IPS-NIHi7 (cell line): ENCODE results near the gene AQP12A.

ENCODE experiments used
- DNase-seq: peaks from one replicate; pipeline ENCODE4 v3.0.0; 2012; ENCODE audit warnings: mixed read lengths; ENCODE audit errors: extremely low spot score

Gene AQP12A

DNA sequence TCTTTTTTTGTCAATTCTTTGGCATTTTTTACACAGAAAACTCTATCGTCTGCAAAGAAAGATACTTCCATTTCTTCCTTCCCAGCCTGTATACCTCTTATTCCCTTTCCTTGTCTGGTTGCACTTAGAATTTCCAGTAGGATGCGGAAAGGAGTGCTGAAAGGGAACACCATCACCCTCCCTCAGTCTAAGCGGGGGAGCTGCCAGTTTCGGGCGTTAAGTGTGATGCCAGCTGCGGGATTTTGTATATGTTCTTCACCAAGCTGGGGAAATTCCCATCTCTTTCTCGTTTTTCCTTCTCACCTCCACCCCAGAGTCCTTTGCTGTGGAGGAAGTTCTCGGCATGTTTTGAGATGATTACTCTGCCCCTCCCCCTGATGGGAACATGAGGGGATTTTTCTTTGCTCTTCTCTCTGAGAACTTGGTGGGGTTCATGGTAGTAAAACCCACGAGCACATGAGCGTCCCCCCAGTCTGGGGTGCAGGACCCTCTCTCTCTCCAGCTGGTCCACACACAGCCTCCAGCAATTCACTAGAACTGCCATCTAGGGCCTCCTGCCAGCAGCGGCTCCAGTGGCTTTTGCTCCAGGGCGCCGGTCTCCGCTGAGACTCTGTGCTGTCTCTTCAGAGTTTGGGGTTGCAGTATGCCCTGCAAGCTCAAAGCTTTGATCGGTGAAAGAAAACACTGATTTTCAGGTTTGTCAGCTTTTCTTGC, 15.5 kb downstream of the AQP12A start:
- DNase-seq, result no peak

DNA sequence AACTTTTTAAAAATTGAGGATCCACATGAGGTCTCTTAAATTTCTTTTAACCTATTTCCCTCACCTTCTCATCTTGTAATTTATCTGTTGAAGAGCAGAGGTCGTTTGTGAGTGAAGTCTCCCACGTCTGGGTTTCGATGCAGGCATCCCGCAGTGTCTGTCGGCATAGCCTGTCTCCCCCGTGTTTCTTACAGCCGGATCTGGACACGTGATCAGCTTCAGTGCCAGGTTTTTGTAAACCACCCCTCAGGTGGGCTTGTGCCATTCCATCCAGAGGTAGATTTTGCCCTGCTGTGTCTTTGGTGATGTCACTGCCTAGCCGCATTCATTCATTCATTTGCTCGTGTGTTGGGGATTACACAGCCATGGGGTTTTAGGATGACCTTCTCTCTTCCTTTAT, 16.2 kb downstream of the AQP12A start:
- DNase-seq, result no peak

DNA sequence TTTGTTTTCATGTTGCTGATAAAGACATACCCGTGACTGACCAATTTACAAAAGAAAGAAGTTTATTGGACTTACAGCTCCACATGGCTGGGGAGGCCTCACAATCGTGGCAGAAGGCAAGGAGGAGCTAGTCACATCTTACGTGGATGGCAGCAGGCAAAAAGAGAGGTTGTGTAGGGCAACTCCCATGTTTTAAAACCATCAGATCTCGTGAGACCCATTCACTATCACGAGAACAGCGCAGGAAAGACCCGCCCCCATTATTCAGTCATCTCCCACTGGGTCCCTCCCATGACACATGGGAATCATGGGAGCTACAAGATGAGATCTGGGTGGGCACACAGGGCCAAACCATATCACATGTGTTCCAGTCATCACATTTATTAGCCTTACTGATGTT, 16.8 kb downstream of the AQP12A start:
- DNase-seq, result no peak

DNA sequence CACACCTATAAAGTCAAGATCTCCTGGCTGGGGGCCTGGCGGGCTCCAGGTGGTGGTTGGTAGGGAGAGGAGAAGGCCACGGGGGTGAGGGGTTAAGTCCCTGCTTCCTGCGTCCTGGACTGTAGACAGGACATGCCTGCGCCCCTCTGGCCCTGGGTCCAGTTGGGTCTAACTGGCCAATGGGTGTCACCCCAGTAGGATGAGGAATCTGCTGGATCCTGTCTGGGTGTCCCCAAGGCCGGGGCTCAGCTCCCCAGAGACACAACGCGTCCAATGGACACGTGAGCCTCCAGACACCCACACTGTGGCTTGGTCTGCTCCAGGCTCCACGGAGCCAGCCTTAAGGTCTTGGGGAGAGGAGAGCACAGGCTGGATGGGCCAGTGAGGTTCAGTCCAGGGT, 19.6 kb downstream of the AQP12A start:
- no peak for DNase-seq

DNA sequence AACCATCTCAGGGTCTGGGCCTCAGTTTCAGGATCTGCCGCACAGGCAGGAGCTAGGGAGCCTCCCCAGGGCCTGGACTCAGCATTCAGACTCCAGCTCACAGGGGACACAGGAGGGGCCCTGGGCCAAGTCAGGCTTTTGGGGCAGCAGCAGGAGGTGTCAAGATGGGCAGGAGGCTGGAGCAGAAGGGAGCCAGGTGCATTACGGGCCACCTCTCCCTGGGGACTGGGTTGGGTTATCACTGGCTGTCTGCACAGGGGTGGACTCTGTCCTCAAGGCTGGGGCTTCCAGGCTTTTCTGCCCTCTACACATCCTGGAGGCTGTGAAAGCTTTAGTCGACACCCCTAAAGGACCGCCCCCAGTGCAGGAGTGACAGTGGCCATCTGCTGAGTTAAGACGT, 20.0 kb downstream of the AQP12A start:
- DNase-seq, result no peak

DNA sequence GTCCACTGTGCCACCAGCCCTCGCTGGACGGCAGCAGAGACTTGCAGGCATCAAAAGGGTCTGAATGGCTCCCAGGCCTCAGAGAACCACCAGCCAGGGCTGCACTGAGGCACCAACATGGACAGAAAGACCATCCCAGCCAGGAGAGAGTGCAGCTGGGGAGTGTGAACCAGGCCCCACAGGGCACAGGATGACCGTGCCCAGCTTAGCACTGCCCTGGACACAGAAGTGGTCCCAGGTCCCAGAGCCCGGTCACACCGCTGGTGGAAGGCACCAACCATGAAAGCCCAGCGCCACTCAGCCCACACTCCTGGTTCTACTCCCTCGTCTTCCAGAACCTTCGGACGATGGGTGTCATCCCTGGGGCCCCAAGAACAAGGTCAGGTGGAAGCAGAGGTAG, 20.5 kb downstream of the AQP12A start:
- DNase-seq, result no peak

DNA sequence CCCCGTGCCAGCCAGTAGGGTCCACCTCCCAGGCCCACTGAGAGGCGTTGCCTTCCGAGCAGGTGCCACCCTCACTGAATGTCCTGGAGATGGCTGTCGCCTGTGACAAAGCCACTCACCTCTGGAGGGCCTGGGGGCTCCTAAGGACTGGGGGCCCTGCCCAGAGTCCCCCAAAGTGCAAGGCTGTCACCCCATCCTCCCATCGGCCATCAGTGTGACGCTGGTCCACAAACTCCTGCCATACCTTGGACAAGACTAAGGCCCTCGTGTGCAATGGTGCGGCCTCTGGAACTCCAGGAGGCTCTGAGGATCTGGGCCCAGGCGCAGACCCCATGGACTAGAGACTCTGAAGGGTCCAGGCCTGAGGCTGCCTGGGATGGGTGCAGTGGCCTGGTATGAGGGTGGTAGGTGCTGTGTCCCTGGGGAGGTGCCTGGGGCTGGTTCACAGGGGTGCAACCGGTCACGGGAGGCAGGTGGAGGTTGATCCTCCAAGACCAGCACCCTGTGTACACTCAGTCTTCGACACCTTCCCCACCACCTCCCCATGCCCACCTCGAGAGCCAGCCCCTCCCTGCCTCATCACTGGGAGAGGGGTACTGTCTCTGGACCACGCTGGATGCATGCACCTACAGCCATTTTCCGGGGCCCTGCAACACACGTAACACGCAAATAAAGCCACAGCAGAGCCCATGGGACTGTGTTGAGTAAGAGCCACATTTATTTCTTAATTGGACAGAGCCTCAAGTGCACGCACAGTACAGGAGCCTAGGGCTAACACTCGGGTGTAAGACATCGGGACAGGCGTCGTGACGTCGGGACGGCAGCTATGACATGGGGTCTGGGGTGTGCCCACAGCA, 21.6 kb downstream of the AQP12A start:
- DNase-seq, result no peak

DNA sequence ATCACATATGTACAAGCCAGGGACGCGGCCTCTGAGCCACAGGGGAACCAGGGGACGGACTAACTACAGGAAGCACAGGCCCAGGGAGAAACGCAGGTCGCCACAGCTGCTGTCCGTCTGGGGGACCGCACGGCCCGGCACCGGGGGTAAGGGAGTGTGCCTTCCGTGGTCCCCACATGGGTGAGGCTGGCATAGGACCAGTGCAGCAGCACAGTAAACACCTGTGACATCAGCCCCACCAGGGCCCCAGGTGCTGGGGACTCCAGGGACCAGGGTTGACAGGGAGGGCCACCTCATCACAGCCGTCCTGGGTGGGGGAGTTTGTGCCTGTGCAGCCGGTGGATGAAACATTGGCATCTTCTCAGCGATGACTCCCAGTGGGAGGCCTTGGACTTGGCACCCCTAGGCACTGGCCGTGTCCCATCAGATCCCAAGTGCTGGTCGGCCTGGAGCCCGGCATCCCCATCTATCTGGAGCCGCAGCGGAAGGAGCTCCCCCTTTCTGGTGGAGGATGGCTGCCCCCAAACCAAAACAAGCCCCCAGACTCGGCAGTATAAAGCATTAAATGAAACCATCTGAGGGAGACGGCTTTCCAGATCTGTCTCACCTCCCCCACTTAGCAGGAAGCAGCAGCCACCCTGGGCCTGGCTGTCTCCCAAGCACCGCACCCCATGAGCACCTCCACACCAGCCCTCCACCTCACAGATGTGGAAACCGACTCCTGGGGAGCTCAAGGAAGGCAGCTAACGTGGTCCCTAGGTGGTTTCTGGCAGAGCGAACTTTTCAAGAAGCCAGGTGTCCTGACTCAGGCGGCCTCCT, 22.5 kb downstream of the AQP12A start:
- DNase-seq, result no peak

DNA sequence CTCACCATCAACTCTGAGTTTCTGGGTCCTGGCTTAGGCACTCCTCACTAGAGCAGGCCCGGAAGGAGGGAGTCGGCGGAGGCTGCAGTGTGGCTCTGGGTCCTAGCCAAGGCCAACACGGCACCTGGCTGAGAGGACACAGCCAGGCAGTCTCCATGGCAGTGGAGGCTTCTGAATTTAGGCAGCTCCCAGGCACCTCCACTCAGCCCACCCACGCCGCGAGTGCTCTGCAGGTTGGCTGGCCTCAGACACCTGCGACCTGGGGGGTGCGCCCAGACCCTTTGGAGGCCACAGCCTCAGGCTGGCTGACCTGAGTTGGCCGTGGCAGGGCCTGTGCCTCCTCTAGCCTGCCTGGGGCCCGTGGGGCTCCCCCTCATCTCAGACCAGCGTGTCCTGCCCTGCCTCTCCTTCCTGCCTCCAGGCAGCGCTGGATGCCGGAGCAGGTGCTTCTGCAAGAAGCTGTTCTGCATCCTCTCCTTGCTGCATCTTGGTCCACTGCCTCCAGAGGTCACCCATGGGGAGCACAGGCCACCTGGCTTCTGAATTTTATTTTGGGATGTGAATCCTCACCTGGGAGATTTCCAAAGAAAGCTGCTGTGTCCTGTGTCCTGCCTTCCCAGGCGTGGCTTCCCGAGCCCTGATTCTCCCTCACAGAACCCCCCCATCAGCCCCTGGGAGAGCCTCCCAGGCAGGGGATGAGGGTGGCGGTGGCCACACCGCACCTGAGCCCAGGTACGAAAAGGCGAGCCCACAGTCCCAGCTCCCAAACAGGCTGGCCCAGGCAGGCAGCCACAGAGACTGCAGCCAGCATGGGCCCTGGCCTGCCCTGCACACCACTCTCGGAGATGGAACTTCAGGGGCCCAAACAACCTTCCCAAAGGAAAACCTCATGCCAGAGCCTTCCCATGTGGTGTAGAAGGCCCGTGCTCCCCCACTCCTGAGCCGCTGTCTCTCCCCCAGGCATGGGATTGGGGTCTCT, 23.4 kb downstream of the AQP12A start:
- DNase-seq, result no peak

DNA sequence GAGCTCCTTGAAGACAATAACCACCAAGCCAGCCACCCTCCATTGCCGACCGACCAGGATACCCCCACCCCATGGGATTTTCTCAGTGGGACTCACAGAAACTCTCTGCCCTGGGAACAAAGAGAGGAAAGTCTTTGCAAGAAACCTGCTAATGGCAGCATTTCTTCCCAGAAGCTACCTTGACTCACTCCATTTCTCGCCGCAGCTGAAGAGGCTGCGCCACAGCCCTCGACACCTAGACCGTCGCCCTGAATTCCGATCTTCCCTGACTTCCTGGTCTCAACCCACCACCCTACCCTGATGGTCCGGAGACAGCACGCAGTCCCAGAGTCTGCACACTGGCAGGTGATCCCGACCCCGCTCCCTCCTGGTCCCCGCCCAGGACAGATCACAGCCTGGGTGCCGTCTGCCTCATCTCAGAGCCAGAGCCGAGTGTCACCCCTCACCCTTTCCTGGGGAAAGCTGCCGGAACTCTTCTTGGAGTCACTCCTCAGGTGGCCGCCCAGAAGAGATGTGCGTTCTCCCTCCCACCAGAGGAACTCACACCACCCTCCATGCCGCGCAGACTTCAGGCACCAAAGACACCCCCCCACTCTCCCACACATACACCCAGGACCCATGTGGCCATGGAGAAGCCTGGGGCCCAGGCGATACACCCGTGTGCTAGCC, 24.6 kb downstream of the AQP12A start:
- no peak for DNase-seq

DNA sequence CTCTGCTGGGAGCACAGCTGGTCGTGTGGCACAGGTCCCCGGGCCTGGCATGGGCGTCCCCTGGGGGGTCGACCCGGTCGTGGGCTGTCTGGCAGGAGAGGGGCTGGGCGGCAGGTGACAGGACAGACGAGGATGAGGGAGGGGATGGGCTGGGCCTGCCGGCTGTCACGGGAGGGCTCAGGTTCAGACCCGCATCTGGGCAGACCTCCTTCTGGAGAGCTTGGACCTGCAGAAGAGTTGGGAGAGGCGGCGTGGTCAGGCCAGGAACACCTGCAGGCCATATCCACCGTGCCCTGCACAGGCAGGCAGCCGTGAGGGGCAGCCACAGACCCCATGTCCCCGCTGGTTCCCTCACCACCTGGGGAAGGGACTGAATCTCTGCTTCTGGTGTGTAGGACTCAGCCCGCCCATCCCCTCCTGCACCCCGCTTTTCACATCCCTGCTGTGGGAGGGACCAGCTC, 25.5 kb downstream of the AQP12A start:
- DNase-seq, result no peak

DNA sequence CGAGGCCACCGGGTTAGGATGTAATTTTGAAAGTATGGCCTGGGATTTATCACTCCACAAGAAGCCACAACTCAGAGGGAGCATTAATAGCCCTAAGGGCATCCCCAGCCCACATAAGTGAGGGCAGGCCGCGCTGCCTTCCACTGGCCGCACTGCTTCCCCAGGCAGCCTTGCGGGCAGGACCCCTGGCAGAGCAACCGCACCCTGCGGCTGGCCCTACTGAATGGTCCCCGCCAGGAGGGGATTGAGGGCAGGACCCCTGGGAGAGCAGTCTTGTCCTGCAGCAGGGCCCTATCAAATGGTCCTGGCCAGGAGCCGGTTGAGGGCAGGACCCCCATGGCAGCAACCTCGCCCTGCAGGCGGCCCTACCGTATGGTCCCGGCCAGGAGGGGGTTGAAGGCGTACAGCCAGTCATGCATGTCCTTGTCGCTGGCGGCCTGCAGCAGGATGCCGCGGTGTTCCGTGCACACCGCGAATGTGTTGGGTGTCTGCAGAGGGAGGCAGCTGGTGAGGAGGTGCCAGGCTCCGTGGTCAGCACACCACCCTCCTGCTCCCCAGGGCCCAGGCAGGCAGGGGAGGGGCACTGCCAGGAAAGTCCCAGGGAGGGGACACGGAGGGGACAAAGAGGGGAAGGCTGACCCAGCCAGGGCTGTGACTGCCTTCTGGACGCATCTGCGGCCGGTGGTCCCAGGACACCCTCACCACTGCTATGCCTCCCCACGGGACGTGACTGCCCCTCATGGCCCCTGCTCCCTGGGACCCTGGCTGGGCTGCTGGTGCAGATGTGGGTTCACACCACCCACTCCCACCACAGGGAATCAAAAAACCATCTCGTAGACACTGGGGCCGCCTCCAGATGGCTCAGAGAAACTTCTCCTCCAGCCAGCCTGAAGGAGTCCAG, 26.3 kb downstream of the AQP12A start:
- DNase-seq, result no peak

DNA sequence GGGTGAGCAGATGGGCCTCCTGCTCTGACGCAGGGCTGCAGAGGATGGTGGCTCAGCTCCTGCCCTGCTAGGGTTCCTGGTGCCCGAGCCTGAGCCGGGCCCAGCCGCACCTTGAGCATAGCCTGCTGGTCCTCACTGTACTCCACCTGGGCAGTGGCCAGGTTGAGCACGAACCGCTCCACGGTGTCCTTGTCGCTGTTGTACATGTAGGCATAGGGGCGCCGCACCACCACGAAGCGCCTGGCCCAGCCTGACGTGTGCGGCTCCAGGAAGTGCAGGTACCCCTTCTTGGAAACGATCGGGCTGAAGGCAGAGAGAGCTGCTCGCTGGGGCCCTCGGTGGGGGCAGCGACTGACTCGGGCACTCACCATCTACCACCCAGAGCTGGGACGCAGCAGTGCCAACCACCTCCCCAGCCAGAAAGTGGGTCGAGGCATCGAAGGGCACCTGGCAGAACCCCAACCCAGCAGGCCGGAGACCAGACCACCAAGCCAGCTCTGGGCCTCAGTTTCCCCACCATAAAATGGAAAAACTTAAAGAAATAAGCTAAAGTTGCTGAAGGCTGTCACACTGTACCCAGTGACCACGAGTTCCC, 27.3 kb downstream of the AQP12A start:
- DNase-seq, result no peak

DNA sequence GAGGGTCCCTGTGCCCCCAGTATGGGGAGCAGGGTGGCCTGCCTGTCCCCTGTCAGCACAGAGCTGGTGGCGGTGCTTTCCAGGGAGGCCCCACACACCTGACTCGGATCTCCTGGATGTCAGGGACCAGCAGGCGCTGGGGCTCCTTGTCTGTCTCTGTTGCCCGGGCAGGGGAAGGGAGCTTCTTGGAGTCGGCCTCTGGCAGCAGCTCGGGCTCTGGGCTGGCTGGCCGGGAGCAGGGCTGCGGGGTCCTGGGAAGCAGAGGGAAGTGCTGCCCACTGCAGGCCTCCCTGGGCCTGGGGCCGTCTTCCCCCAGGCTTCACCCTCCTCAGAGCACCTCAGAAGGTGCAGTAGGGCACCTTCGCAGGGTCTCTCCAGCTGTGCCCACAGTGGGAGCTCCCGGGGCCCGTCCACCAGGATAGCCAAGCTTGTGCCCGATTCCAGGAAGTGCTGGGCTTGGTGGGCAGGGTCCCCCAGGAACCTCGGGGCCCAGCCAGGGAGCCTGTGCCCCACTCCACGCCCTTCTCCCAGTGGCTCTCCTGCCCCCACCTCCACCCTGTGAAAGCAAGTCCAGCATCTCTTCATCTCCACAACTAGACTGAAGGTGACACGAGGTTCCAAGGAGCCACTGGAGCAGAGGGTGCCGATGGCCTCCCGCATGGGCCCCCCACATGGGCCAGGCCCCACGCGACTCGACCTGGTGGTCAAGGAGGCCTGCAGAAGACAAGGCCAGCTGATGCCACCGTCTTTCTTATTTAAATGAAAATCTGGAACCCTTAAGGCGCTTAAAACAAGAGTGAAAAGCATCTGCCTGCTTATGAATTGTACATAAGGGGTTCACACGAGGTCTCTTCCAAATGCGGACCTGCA, 28.2 kb downstream of the AQP12A start:
- DNase-seq, result no peak

DNA sequence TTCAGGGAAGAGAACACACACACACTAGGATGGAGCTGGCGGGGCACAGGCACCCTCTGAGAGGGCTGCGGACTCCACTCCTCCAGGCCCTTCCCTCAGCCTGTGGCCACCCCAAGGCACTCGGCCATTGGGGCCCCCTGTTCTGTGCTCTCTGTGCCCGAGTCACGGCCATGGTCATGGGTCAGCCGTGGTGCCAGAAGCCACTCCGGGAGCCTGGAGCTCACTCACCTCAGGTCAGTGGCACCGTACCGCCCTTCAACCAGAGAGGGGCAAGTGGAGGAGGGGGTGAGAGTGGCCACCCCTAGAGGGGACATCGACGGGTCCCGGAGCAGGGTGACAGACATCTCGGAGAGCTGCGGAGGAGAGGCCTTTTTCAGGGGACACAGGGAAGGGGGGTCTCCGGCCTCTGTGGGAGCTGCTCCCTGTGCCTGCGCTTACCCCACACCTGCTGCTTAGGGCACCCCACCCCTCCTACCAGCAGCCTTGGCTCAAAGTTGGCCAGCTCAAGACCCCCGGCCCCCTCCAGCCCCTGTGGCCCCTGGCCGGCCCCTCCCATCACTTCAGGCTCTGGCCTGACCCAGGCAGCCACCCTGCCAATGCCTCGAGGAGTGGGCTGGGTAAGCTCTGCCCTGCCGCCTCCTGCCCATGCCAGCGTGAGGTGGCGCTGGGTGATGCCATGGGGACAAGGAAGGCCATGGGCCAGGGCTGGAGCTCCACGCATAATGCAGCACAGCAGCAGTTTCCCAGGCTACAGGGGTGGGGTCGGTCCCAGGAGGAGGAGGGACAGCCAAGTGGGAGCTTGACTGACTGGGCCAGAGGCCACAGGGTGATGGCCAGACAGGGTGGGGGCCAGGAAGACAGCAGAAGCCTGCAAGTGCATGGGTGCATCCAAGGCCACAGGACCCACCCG, 29.3 kb downstream of the AQP12A start:
- no peak for DNase-seq

DNA sequence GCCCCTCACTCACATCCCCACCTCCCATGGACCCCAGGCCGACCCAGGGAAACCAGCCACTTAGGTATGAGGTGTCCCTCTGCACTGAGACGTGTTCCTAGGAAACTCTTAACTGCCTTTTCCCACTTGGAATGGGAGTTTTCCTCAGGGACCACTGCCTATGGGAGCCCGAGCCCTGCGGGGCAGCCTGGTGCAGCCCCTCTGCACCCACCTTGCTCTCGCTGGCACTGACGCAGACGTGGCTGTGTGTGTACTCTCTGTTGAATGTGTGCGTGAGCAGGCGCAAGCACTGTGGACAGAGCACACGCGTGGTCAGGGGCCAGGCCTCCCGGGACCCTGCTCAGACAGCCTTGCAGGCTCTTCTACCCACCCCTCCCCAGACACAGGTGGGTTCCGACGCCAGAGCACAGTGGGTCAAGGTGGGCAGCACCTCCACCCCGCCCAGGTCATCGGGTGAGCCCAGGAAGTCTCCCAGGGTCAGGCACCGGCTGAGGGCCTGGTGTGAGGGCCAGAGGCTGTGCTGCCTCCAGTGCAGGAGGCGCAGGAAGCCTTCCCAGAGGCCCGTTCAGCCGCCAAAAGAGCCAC, 30.0 kb downstream of the AQP12A start:
- no peak for DNase-seq

DNA sequence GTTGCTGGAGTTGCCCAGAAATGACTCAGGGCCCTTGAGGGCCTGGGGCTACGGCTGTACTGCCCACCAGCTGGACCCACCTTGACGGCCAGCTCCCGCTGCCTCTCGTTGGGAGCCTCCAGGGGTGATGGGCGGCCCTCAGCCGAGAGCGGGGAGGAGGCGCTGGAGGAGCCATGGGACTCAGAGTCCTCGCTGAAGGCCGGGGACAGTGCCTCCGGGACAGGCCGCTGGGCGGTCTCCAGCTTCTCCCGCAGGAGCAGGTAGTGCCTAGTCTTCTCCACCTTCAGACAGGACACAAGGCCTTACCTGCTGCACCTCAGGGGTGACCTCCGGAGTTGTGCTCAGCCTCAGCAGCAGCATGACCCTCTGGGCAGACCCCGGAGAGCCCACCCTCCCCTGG, 30.7 kb downstream of the AQP12A start:
- DNase-seq, result no peak
